HL-60 (cell line): ENCODE results near the gene KCNQ1OT1.

Experiments
- DNase-seq, 2 experiments: peaks; one replicate each; pipeline ENCODE4 v3.0.0-alpha.2; 2010 to 2020; ENCODE audit warnings: low read depth in 1 of 2, low spot score in 1 of 2
- H3K27ac ChIP-seq: fragments of 250-450 bp; sonication (Bioruptor Pico); replicated peaks from 2 replicates; pipeline ENCODE4 v1.5.1; 2020; ENCODE audit warnings: mild to moderate bottlenecking, moderate library complexity
- H3K27me3 ChIP-seq: fragments of 250-450 bp; sonication (Bioruptor Pico); 2 replicates; pipeline ENCODE4 v1.5.1; 2021; ENCODE audit warnings: mild to moderate bottlenecking, moderate library complexity; ENCODE audit not compliant: insufficient read depth, poor library complexity, severe bottlenecking
- H3K4me3 ChIP-seq: replicated peaks from 2 replicates; pipeline ENCODE4 v1.5.1; 2011; ENCODE audit warnings: mild to moderate bottlenecking, control low read depth, low read length; ENCODE audit not compliant: insufficient read depth
- CTCF ChIP-seq: IDR thresholded peaks from one replicate; pipeline ENCODE4 v1.5.1; 2011; ENCODE audit warnings: low read length, control low read depth, inconsistent platforms; ENCODE audit not compliant: insufficient read depth
- GABPA ChIP-seq: IDR thresholded peaks from 2 replicates; pipeline ENCODE4 v1.6.1; 2012; ENCODE audit warnings: low read depth
- POLR2AphosphoS5 ChIP-seq: IDR thresholded peaks from 2 replicates; pipeline ENCODE4 v1.6.1; 2012; ENCODE audit warnings: low read depth
- REST ChIP-seq: IDR thresholded peaks from 2 replicates; pipeline ENCODE4 v1.6.1; 2012; ENCODE audit warnings: low read depth; ENCODE audit not compliant: insufficient replicate concordance
- SPI1 ChIP-seq: IDR thresholded peaks from 2 replicates; pipeline ENCODE4 v1.6.1; 2012; ENCODE audit warnings: low read depth, mild to moderate bottlenecking, borderline replicate concordance

The KCNQ1OT1 gene

DNA sequence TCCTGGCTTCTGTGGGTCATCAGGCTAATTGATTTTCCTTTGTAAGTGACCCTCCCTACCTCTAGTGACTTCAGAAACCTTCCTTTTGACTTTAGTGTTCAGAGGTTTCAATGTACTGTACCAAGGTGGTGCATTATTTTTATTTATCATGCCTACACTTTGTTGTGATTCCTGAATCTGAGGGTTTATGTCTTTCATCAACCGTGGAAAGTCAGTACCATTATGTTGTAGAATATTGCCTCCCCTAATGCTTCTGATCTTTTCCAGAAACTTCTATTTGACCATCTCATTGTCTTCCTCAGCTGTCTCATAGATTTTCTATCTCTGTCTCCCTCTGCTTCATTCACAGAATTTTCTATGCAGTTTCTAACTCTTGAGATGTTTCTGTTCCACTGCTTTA, 105.5 kb downstream of the KCNQ1OT1 start:
- TF ChIP-seq GABPA = no peak
- no peak for TF ChIP-seq REST
- no peak for TF ChIP-seq SPI1
- TF ChIP-seq CTCF = no peak
- TF ChIP-seq POLR2AphosphoS5 = no peak
- DNase-seq = no peak
- no peak overlapping the region for H3K4me3 ChIP-seq
- no peak overlapping the region for H3K27ac ChIP-seq
- peaks cover 3% of the 10 kb centered on the region for H3K27me3 ChIP-seq

GRCh38 chr11:2593393-2593950, 106.3 kb downstream of the KCNQ1OT1 start:
- TF ChIP-seq REST (no peak), GABPA (no peak), CTCF (no peak), SPI1 (no peak), POLR2AphosphoS5 (no peak)
- H3K27me3 ChIP-seq = no peaks in the 10 kb centered on the region

DNA sequence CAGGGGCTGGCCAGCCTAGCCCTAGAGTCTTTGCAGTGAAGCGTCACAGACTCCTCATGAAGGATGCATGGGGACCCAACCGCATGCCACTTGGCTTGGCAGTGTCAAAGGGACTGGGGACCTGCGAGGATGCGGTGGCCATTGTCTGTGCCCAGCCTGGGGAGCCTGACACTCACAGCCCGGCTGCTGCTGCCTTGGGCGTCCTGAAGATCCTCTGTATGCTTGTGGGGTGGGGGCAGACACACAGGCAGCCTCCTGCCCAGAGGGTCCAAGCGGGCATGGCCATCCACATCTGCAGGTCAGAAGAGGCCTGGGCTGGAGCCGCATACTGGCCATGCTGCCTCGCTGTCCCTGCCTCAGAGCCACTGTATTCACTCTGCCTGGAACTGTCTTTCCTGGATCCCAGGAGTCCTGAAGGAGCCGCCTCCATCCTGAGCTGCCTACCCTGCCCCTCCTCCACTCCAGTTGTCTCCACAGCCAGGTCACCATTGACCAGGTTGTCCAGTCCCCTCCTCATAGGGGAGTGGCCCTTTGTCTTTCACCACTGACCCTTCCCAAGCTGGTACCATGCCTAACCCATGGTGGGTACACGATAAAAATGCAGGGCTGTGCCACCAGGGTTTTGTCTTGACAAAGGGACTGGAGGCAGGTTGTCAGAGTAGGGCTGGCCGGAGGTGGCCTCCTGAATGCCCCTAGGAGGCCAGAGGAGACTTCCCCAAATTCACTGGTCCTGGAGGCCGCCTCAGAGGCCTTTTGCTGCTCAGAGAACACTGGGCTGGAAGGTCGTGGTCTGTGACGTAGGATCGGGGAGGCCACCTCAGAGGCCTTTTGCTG, 107.0 kb downstream of the KCNQ1OT1 start:
- no peak for DNase-seq
- TF ChIP-seq CTCF = no peak
- TF ChIP-seq SPI1 = no peak
- no peak for TF ChIP-seq GABPA
- TF ChIP-seq POLR2AphosphoS5 = no peak
- TF ChIP-seq REST = no peak
- H3K27me3 ChIP-seq = no peaks in the 10 kb centered on the region
- H3K27ac ChIP-seq = no peak overlapping the region
- no peak overlapping the region for H3K4me3 ChIP-seq

More at GRCh38 chr11:2593393-2593950, 106.3 kb downstream of the KCNQ1OT1 start:
- DNase-seq = no peak
- H3K4me3 ChIP-seq = no peak overlapping the region
- H3K27ac ChIP-seq = no peak overlapping the region
